HUES48 (cell line): ENCODE results near the gene ANAPC1.
"Not testable (repeated sequence)": the region's sequence is repeated elsewhere in the genome, so short reads cannot be mapped to it uniquely, and the experiment has no call there.

Experiments used
- H3K27ac ChIP-seq: one replicate; pipeline ENCODE4 v1.7.0; 2013; ENCODE audit warnings: low read depth, low read length, inconsistent platforms
- H3K27me3 ChIP-seq: 2 replicates; pipeline ENCODE4 v1.6.1; 2013; ENCODE audit warnings: mild to moderate bottlenecking, low read length; ENCODE audit not compliant: control insufficient read depth, insufficient read depth
- H3K36me3 ChIP-seq: 2 replicates; pipeline ENCODE4 v1.6.1; 2013; ENCODE audit warnings: low read length; ENCODE audit not compliant: control insufficient read depth, insufficient read depth
- H3K4me1 ChIP-seq: 2 replicates; pipeline ENCODE4 v1.6.1; 2013; ENCODE audit warnings: mild to moderate bottlenecking, low read length; ENCODE audit not compliant: control insufficient read depth, insufficient read depth
- H3K4me3 ChIP-seq: 2 replicates; pipeline ENCODE4 v1.5.1; 2013; ENCODE audit warnings: mild to moderate bottlenecking, low read depth, low read length
- H3K9ac ChIP-seq: 2 replicates; pipeline ENCODE4 v1.6.1; 2013; ENCODE audit warnings: mild to moderate bottlenecking, low read depth, low read length, moderate library complexity
- H3K9me3 ChIP-seq: 2 replicates; pipeline ENCODE4 v1.6.1; 2013; ENCODE audit warnings: low read length; ENCODE audit not compliant: control insufficient read depth, insufficient read depth

The ANAPC1 gene

DNA sequence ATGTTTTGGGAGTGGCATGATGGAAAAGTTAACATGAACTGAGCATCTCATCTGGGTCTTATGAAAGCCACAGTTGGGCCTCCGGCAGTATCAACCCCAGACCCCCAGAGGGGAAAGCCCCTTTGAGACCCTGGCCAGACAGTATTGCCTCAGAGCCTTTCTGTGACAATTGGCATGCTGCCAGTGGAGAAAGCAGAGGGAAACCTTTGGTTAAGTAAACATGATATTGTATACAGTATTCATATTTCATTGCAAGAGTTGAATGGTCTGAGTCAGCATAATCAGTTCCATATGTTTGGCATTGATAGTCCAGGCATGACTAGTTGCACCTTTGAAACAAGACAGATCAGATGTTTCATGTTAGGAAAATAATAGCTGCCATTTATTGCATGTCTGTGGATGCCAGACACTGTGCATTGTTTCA is 34.4 kb upstream of the ANAPC1 start:
- Histone ChIP-seq H3K36me3 (no peaks in the 10 kb centered on the region), H3K9me3 (no peaks in the 10 kb centered on the region), H3K9ac (no peak overlapping the region), H3K4me1 (no peaks in the 10 kb centered on the region), H3K27me3 (no peaks in the 10 kb centered on the region), H3K4me3 (no peak overlapping the region), H3K27ac (no peak overlapping the region)

DNA sequence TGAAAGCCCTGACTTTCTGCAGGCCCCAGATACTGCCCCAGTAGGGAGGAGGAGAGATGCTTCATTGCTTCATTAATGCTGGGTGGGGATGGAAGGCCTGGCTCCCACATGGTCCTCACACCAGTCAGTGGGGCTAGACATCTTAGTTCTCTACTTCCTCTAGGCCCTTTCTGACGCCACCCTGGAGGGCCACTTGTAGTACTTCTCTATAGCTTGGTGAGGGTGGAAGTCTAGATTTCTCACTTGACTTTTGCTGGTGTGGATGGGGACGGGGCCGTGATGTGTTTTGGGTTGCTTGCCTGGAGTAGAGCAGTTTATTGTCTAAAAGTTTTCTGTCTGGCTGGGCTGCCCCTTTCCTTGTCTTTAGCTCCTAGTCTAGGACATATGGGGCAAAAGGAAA is 33.1 kb upstream of the ANAPC1 start:
- Histone ChIP-seq H3K27ac (no peak overlapping the region), H3K9me3 (no peaks in the 10 kb centered on the region), H3K9ac (no peak overlapping the region), H3K4me1 (no peaks in the 10 kb centered on the region), H3K36me3 (no peaks in the 10 kb centered on the region), H3K4me3 (no peak overlapping the region), H3K27me3 (no peaks in the 10 kb centered on the region)

DNA sequence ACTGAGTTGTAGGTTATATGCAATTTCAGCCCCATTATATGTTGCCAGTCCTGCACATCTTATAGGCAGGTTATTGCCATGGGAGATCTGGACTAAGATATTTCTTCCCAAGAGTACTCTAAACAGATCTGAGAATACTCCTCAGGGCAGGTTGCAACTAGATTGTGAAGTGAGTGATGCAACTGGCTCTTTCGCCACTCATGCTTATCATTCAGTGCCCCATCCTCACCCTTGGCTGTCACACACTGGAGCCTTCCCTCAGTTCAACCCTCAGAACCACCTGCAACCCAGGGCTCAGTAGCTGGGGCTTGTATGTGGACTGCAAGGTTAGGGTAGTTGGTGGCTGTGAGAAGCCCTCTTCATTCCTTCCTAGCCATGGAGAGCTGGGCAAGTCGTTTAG is 28.6 kb upstream of the ANAPC1 start:
- Histone ChIP-seq H3K36me3 (no peaks in the 10 kb centered on the region), H3K4me3 (no peak overlapping the region), H3K9ac (no peak overlapping the region), H3K9me3 (no peaks in the 10 kb centered on the region), H3K27ac (no peak overlapping the region), H3K27me3 (no peaks in the 10 kb centered on the region), H3K4me1 (no peaks in the 10 kb centered on the region)

DNA sequence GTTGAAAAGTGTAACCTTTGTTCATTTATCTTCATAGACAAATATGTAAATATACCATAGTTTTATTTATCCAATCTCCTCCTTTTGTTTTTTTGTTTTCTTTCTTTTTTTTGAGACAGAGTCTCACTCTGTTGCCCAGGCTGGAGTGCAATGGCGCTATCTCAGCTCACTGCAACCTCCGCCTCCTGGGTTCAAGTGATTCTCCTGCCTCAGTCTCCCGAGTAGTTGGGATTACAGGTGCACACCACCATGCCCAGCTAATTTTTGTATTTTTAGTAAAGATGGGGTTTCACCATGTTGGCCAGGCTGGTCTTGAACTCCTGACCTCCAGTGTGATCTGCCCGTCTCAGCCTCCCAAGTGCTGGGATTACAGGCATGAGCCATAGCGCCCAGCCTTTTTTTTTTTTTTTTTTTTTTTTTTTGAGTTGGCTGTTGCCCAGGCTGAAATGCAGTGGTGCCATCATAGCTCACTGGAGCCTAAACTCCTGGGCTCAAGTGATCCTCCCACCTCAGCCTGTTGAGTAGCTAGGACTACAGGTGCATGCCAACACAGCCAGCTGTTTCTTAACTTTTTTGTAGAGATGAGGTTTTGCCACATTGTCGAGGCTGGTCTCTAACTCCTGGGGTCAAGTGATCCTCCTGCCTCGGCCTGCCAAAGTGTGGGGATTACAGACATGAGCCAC is 27.4 kb upstream of the ANAPC1 start:
- not testable (repeated sequence) for H3K9me3 ChIP-seq, H3K27me3 ChIP-seq, H3K36me3 ChIP-seq, H3K4me1 ChIP-seq, H3K27ac ChIP-seq, H3K9ac ChIP-seq, H3K4me3 ChIP-seq

- Histone ChIP-seq H3K4me1 (peaks cover 12% of the 10 kb centered on the region), H3K36me3 (no peaks in the 10 kb centered on the region), H3K9me3 (no peaks in the 10 kb centered on the region), H3K4me3 (no peak overlapping the region), H3K27ac (no peak overlapping the region), H3K9ac (no peak overlapping the region), H3K27me3 (no peaks in the 10 kb centered on the region)
Measured at GRCh38 chr2:111910609-111911277, 26.8 kb upstream of the ANAPC1 start.

DNA sequence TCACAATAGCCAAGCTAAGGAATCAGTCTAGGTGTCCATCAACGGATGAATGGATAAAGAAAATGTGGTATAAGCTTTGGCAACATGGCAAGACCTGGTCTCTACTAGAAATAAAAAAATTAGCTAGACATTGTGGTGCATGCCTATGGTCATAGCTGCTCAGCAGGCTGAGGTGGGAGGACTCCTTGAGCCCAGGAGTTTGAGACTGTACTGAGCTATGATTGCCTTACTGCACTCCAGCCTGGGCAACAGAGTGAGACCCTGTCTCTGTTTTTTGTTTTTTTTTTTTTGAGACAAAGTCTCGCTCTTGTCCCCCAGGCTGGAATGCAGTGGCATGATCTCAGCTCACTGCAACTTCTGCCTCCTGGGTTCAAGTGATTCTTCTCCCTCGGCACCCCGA is 26.0 kb upstream of the ANAPC1 start:
- not testable (repeated sequence) for H3K27ac ChIP-seq, H3K27me3 ChIP-seq, H3K9me3 ChIP-seq, H3K9ac ChIP-seq, H3K36me3 ChIP-seq, H3K4me3 ChIP-seq
- peaks cover 13% of the 10 kb centered on the region for H3K4me1 ChIP-seq

GRCh38 chr2:111909079-111909478 is 25.1 kb upstream of the ANAPC1 start:
- Histone ChIP-seq H3K27ac (peak overlapping the region; percentile 28), H3K36me3 (no peaks in the 10 kb centered on the region), H3K4me1 (peaks cover 17% of the 10 kb centered on the region), H3K4me3 (no peak overlapping the region), H3K27me3 (no peaks in the 10 kb centered on the region), H3K9me3 (no peaks in the 10 kb centered on the region), H3K9ac (no peak overlapping the region)

- H3K4me1 ChIP-seq: peaks cover 21% of the 10 kb centered on the region
- no peaks in the 10 kb centered on the region for H3K36me3 ChIP-seq
- H3K4me3 ChIP-seq: no peak overlapping the region
- no peaks in the 10 kb centered on the region for H3K9me3 ChIP-seq
- no peaks in the 10 kb centered on the region for H3K27me3 ChIP-seq
- H3K27ac ChIP-seq: no peak overlapping the region
- no peak overlapping the region for H3K9ac ChIP-seq
Measured at GRCh38 chr2:111908578-111908977, 24.6 kb upstream of the ANAPC1 start.

GRCh38 chr2:111905990-111906735 is 22.2 kb upstream of the ANAPC1 start:
- H3K27me3 ChIP-seq: peaks cover 2% of the 10 kb centered on the region; the same call in 1 of the 2 replicates
- no peaks in the 10 kb centered on the region for H3K36me3 ChIP-seq
- H3K4me3 ChIP-seq: no peak overlapping the region
- peaks cover 28% of the 10 kb centered on the region for H3K4me1 ChIP-seq
- H3K27ac ChIP-seq: peak overlapping the region; percentile 41
- H3K9me3 ChIP-seq: no peaks in the 10 kb centered on the region
- no peak overlapping the region for H3K9ac ChIP-seq

DNA sequence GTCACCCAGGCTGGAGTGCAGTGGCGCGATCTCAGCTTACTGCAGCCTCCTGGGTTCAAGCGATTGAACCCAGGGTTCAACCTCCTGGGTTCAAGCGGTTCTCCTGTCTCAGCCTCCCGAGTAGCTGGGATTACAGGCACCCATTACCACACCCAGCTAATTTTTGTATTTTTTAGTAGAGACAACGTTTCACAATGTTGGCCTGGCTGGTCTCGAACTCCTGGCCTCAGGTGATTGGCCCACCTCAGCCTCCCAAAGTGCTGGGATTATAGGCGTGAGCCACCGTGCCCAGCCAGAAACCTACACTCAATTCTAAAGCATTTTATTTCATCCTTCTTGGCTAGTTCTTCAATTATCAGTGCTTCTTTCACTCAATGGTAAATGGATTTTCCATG is 21.5 kb upstream of the ANAPC1 start:
- H3K27me3 ChIP-seq, H3K36me3 ChIP-seq, H3K9ac ChIP-seq, H3K4me3 ChIP-seq, H3K9me3 ChIP-seq: not testable (repeated sequence)
- peaks cover 28% of the 10 kb centered on the region for H3K4me1 ChIP-seq
- H3K27ac ChIP-seq: peak overlapping the region; percentile 41
